Panc1 (cell line): ENCODE data around the gene TATDN3.

Experiments used
- CTCF ChIP-seq: fragments of 450-650 bp; IDR thresholded peaks from 2 replicates; pipeline ENCODE4 v1.5.1; 2017; ENCODE audit warnings: mild to moderate bottlenecking
- POLR2AphosphoS5 ChIP-seq: IDR thresholded peaks from 2 replicates; pipeline ENCODE4 v1.6.1; 2012; ENCODE audit warnings: mild to moderate bottlenecking, low read depth, low read length, moderate library complexity
- REST ChIP-seq, 2 experiments: IDR thresholded peaks; 2 replicates each; pipeline ENCODE4 v1.6.1; 2011 to 2012; ENCODE audit warnings: low read depth in 2 of 2, control low read depth in 1 of 2, low read length in 1 of 2, mild to moderate bottlenecking in 1 of 2, moderate library complexity in 1 of 2; ENCODE audit not compliant: insufficient read depth in 1 of 2
- SIN3A ChIP-seq: IDR thresholded peaks from 2 replicates; pipeline ENCODE4 v1.6.1; 2012; ENCODE audit warnings: low read depth, mild to moderate bottlenecking, low read length, moderate library complexity, borderline replicate concordance; ENCODE audit not compliant: insufficient read depth
- TCF7L2 ChIP-seq: IDR thresholded peaks from 2 replicates; pipeline ENCODE4 v1.6.1; 2011; ENCODE audit warnings: mild to moderate bottlenecking, low read depth, low read length, inconsistent platforms

GRCh38 chr1:212791676-212792395, at the start of gene TATDN3, which contains the start of gene NSL1:
- TF ChIP-seq CTCF = no peak
- peak; percentile 95 for TF ChIP-seq POLR2AphosphoS5
- peak; percentile 92; the same call in 1 of the 2 replicates for TF ChIP-seq SIN3A
- peak; percentile 46; the same call in 1 of the 2 replicates for TF ChIP-seq TCF7L2
- peak in 1 of 2 experiments; percentile 64; a peak in 1 of 4 replicates for TF ChIP-seq REST (IDR thresholded peaks at IDR 0.05; ENCODE audit: insufficient read depth in 1 of 2, low read depth in 2 of 2, low read length in 1 of 2)
